GM23338 (cell line): Measurements from ENCODE around the gene CFAP100. TPM values are rescaled to one million over a fixed set of nuclear protein-coding genes. Genes with fewer than 3 reads are reported as not detected.

Experiments used
- ATAC-seq: fragments of 200-7000 bp; cut with Tn5 transposase; 3 replicates; pipeline ENCODE4 v1.9.1; 2020
- DNase-seq: peaks from one replicate; pipeline ENCODE4 v3.0.0-alpha.2; 2015; ENCODE audit warnings: low spot score
- H2AFZ ChIP-seq: fragments of 200-600 bp; sonication (generic); 2 replicates; pipeline ENCODE4 v1.8.0; 2016; ENCODE audit warnings: antibody characterized with exemption, mild to moderate bottlenecking, moderate library complexity
- H3F3A ChIP-seq: fragments of 200-600 bp; sonication (generic); replicated peaks from 2 replicates; pipeline ENCODE4 v1.8.0; 2017; ENCODE audit warnings: antibody characterized with exemption, mixed run types, low read depth
- H3K27ac ChIP-seq: fragments of 200-600 bp; sonication (generic); 2 replicates; pipeline ENCODE4 v1.6.1; 2016; ENCODE audit warnings: low read depth
- H3K27me3 ChIP-seq: fragments of 200-600 bp; sonication (generic); 2 replicates; pipeline ENCODE4 v1.8.0; 2016; ENCODE audit warnings: mild to moderate bottlenecking, mixed run types, moderate library complexity; ENCODE audit not compliant: insufficient read depth
- H3K36me3 ChIP-seq: fragments of 200-600 bp; sonication (generic); 2 replicates; pipeline ENCODE4 v1.8.0; 2016; ENCODE audit warnings: mild to moderate bottlenecking; ENCODE audit not compliant: insufficient read depth
- H3K4me1 ChIP-seq: fragments of 200-600 bp; sonication (generic); 2 replicates; pipeline ENCODE4 v1.8.0; 2016; ENCODE audit warnings: mild to moderate bottlenecking, moderate library complexity; ENCODE audit not compliant: insufficient read depth
- H3K4me2 ChIP-seq: fragments of 200-600 bp; sonication (generic); 2 replicates; pipeline ENCODE4 v1.7.1; 2017; ENCODE audit warnings: mixed run types
- H3K4me3 ChIP-seq: fragments of 200-600 bp; sonication (generic); 2 replicates; pipeline ENCODE4 v1.6.1; 2016; ENCODE audit warnings: mixed run types
- H3K79me2 ChIP-seq: fragments of 200-600 bp; sonication (generic); replicated peaks from 2 replicates; pipeline ENCODE4 v1.8.0; 2017; ENCODE audit warnings: mild to moderate bottlenecking; ENCODE audit not compliant: insufficient read depth
- H3K9me2 ChIP-seq: fragments of 200-600 bp; sonication (generic); 2 replicates; pipeline ENCODE4 v1.8.0; 2017; ENCODE audit not compliant: insufficient read depth
- H4K20me1 ChIP-seq: fragments of 200-600 bp; sonication (generic); replicated peaks from 2 replicates; pipeline ENCODE4 v1.8.0; 2017; ENCODE audit warnings: mild to moderate bottlenecking; ENCODE audit not compliant: insufficient read depth
- H3K27ac Mint-ChIP-seq: 2 replicates; pipeline ENCODE4 v1.8.0; 2020; ENCODE audit warnings: inconsistent platforms, mild to moderate bottlenecking, moderate library complexity, mixed read lengths
- H3K27me3 Mint-ChIP-seq: 3 replicates; pipeline ENCODE4 v1.8.0; 2022; ENCODE audit warnings: low read depth, mild to moderate bottlenecking, moderate library complexity, mixed read lengths, inconsistent platforms; ENCODE audit not compliant: insufficient read depth, poor library complexity
- H3K36me3 Mint-ChIP-seq: 3 replicates; pipeline ENCODE4 v1.8.0; 2021; ENCODE audit warnings: low read depth, mild to moderate bottlenecking, inconsistent platforms, moderate library complexity, mixed read lengths
- H3K4me1 Mint-ChIP-seq: 3 replicates; pipeline ENCODE4 v1.8.0; 2020; ENCODE audit warnings: mild to moderate bottlenecking, inconsistent platforms, mixed read lengths
- H3K4me3 Mint-ChIP-seq: 3 replicates; pipeline ENCODE4 v1.8.0; 2021; ENCODE audit warnings: moderate library complexity, mild to moderate bottlenecking, inconsistent platforms, mixed read lengths
- H3K9me3 Mint-ChIP-seq: 3 replicates; pipeline ENCODE4 v1.8.0; 2020; ENCODE audit warnings: moderate library complexity, mild to moderate bottlenecking, inconsistent platforms, mixed read lengths
- CREB1 ChIP-seq: fragments of 250-450 bp; sonication (Bioruptor Pico); IDR thresholded peaks from 2 replicates; pipeline ENCODE4 v1.5.0; 2020; ENCODE audit warnings: low read depth, mild to moderate bottlenecking, moderate library complexity
- CTCF ChIP-seq, 2 experiments: fragments of 200-600 bp in 1 of 2; sonication (generic) in 1 of 2; conservative IDR thresholded peaks; 2 replicates each; pipeline versions ENCODE4 v1.5.1 to v1.6.1; 2016 to 2017; ENCODE audit warnings: antibody characterized with exemption in 2 of 2, low read depth in 2 of 2, mild to moderate bottlenecking in 2 of 2, moderate library complexity in 1 of 2
- EZH2 ChIP-seq: fragments of 200-600 bp; sonication (generic); IDR thresholded peaks from one replicate; pipeline ENCODE4 v1.8.0; 2017; ENCODE audit warnings: antibody characterized with exemption, mild to moderate bottlenecking, low read depth; ENCODE audit not compliant: unreplicated experiment
- EZH2phosphoT487 ChIP-seq: fragments of 200-600 bp; sonication (generic); IDR thresholded peaks from one replicate; pipeline ENCODE4 v1.8.1; 2018; ENCODE audit warnings: antibody characterized with exemption; ENCODE audit not compliant: unreplicated experiment
- JUNB ChIP-seq: IDR thresholded peaks from one replicate; pipeline ENCODE4 v1.6.1; 2016; ENCODE audit warnings: antibody characterized with exemption; ENCODE audit not compliant: unreplicated experiment
- NANOG ChIP-seq: IDR thresholded peaks from 2 replicates; pipeline ENCODE4 v1.6.1; 2016; ENCODE audit warnings: antibody characterized with exemption, borderline replicate concordance
- POLR2AphosphoS5 ChIP-seq: IDR thresholded peaks from 2 replicates; pipeline ENCODE4 v1.6.1; 2016; ENCODE audit warnings: antibody characterized with exemption, low read depth
- REST ChIP-seq: IDR thresholded peaks from one replicate; pipeline ENCODE4 v1.6.1; 2018; ENCODE audit warnings: antibody characterized with exemption; ENCODE audit not compliant: unreplicated experiment
- STAT1 ChIP-seq: IDR thresholded peaks from one replicate; pipeline ENCODE4 v1.6.1; 2016; ENCODE audit warnings: antibody characterized with exemption; ENCODE audit not compliant: unreplicated experiment
- ZNF114 ChIP-seq: fragments of 250-450 bp; sonication (Bioruptor Pico); IDR thresholded peaks from 2 replicates; pipeline ENCODE4 v1.5.0; 2020; ENCODE audit warnings: mild to moderate bottlenecking, moderate library complexity
- ZNF331 ChIP-seq: fragments of 250-450 bp; sonication (Bioruptor Pico); IDR thresholded peaks from 2 replicates; pipeline ENCODE4 v1.5.0; 2020; ENCODE audit warnings: low read depth, mild to moderate bottlenecking, moderate library complexity
- polyA plus RNA-seq: library from polyadenylated mRNA; unstranded; fragments of >200 nt; fragmentation: Nextera tagmentation; extraction: Ambion mirVana; gene quantifications from 2 replicates; pipeline ENCODE4 v1.2.1, GENCODE V29; 2016
- total RNA-seq: library from RNA; depleted of rRNA; stranded (reverse); fragments of >200 nt; shearing (Covaris generic); gene quantifications from 2 replicates; pipeline ENCODE4 v1.2.3, GENCODE V29; 2014

The CFAP100 gene
- total and polyA plus RNA-seq, 2 experiments from 2014 or later = 0.07 TPM; not detected in 1

GRCh38 chr3:126422121-126422520 lies 27.4 kb downstream of the CFAP100 start (continued):
- TF ChIP-seq CREB1 (CRISPR knock-in tag) (no peak), CTCF (conservative IDR thresholded peaks at IDR 0.05; ENCODE audit: low read depth in 2 of 2) (no peak), STAT1 (no peak), ZNF114 (CRISPR knock-in tag) (no peak), JUNB (no peak), ZNF331 (CRISPR knock-in tag) (no peak), NANOG (no peak)

- H3K4me3 Mint-ChIP-seq = no peak overlapping the region
- Histone ChIP-seq H3K4me1 (no peaks in the 10 kb centered on the region; the same call in 1 of the 2 replicates), H3F3A (no peaks in the 10 kb centered on the region), H3K27me3 (no peaks in the 10 kb centered on the region), H3K4me3 (no peak overlapping the region), H3K36me3 (no peaks in the 10 kb centered on the region), H3K9me2 (no peaks in the 10 kb centered on the region), H3K79me2 (no peaks in the 10 kb centered on the region), H4K20me1 (no peaks in the 10 kb centered on the region), H3K4me2 (no peak overlapping the region), H2AFZ (no peak overlapping the region), H3K27ac (no peak overlapping the region)
- H3K36me3 Mint-ChIP-seq = peaks cover 7% of the 10 kb centered on the region; the same call in 2 of the 3 replicates
- DNase-seq = no peak
- no peak overlapping the region for H3K27ac Mint-ChIP-seq
- peaks cover 8% of the 10 kb centered on the region for H3K27me3 Mint-ChIP-seq
- peaks cover 18% of the 10 kb centered on the region; the same call in 2 of the 3 replicates for H3K9me3 Mint-ChIP-seq
- ATAC-seq = no peak
- peaks cover 11% of the 10 kb centered on the region for H3K4me1 Mint-ChIP-seq
- TF ChIP-seq EZH2phosphoT487 (no peak), STAT1 (no peak), ZNF331 (CRISPR knock-in tag) (no peak), ZNF114 (CRISPR knock-in tag) (no peak), JUNB (no peak), CTCF (conservative IDR thresholded peaks at IDR 0.05; ENCODE audit: low read depth in 2 of 2) (no peak), POLR2AphosphoS5 (no peak), CREB1 (CRISPR knock-in tag) (no peak), REST (no peak), EZH2 (no peak)
Measured at GRCh38 chr3:126422571-126423091, 27.9 kb downstream of the CFAP100 start.
